Endothelial cell of umbilical vein (primary cell): ENCODE data around the gene IL34. TPM values are rescaled to one million over a fixed set of nuclear protein-coding genes. Genes with fewer than 3 reads are reported as not detected.

Experiments used
- BruUV-seq: library from RNA; stranded (reverse); fragments of 400-500 nt; replicated peaks from 2 replicates; lab custom pipeline; 2021; lab: Mats Ljungman, UMichigan
- CTCF ChIA-PET: fragments of 300-600, 350-600 bp; sonication (Branson Sonifier 250); formaldehyde crosslinking; loops from one replicate; lab custom pipeline; 2021; ENCODE audit warnings: antibody characterized with exemption, inconsistent platforms; lab: Charles Lee
- POLR2A ChIA-PET: fragments of 300-600, 350-600 bp; sonication (Branson Sonifier 250); formaldehyde crosslinking; loops from one replicate; lab custom pipeline; 2021; ENCODE audit warnings: antibody characterized with exemption, inconsistent platforms; lab: Charles Lee
- DNase-seq: peaks from one replicate; pipeline ENCODE4 v3.0.0-alpha.2; 2011; ENCODE audit warnings: low read depth, low spot score
- FAIRE-seq: peaks from 2 replicates; lab custom pipeline; 2011; peaks lifted over from hg19 to GRCh38; lab: Jason Lieb, UNC
- H2AFZ ChIP-seq: 2 replicates; pipeline ENCODE4 v1.6.0; 2012; ENCODE audit warnings: low read depth, low read length, control low read depth, inconsistent platforms
- H3K27ac ChIP-seq: 2 replicates; pipeline ENCODE4 v1.5.1; 2011; ENCODE audit warnings: low read depth, mild to moderate bottlenecking, control low read depth, low read length, moderate library complexity; ENCODE audit not compliant: insufficient read depth
- H3K27me3 ChIP-seq, 2 experiments: 2 replicates each; pipeline versions ENCODE4 v1.6.0 to v1.6.1; 2011; ENCODE audit warnings: low read length in 2 of 2, mixed read lengths in 1 of 2; ENCODE audit not compliant: control insufficient read depth in 2 of 2, insufficient read depth in 2 of 2
- H3K36me3 ChIP-seq, 2 experiments: 2 replicates in 1 of 2; 3 replicates in 1 of 2; pipeline ENCODE4 v1.5.1; 2011; ENCODE audit warnings: low read length in 2 of 2, mild to moderate bottlenecking in 1 of 2, moderate library complexity in 1 of 2; ENCODE audit not compliant: control insufficient read depth in 2 of 2, insufficient read depth in 2 of 2; ENCODE audit errors: extremely low read depth in 1 of 2
- H3K4me1 ChIP-seq: 3 replicates; pipeline ENCODE4 v1.5.1; 2011; ENCODE audit warnings: mild to moderate bottlenecking, low read length; ENCODE audit not compliant: control insufficient read depth, insufficient read depth; ENCODE audit errors: extremely low read depth
- H3K4me2 ChIP-seq: 2 replicates; pipeline ENCODE4 v1.6.1; 2011; ENCODE audit warnings: low read length, control low read depth, mixed read lengths; ENCODE audit not compliant: insufficient read depth
- H3K4me3 ChIP-seq, 3 experiments: fragments of 200-600 bp in 1 of 3; sonication (generic), shearing (Covaris generic) in 1 of 3; replicated peaks in 1 of 3; 2 replicates each; pipeline ENCODE4 v1.5.1; 2011 to 2016; ENCODE audit warnings: control low read depth in 3 of 3, low read length in 3 of 3, mild to moderate bottlenecking in 2 of 3, inconsistent platforms in 1 of 3, low read depth in 1 of 3, moderate library complexity in 1 of 3; ENCODE audit not compliant: insufficient read depth in 1 of 3
- H3K79me2 ChIP-seq: 2 replicates; pipeline ENCODE4 v1.6.0; 2012; ENCODE audit warnings: low read length, inconsistent platforms; ENCODE audit not compliant: control insufficient read depth, insufficient read depth
- H3K9ac ChIP-seq: replicated peaks from 2 replicates; pipeline ENCODE3; 2011; ENCODE audit warnings: low read length, control low read depth; ENCODE audit not compliant: insufficient read depth; ENCODE audit errors: extremely low read depth
- H3K9me1 ChIP-seq: replicated peaks from 3 replicates; pipeline ENCODE4 v1.6.0; 2011; ENCODE audit warnings: mild to moderate bottlenecking, low read length; ENCODE audit not compliant: control insufficient read depth, insufficient read depth; ENCODE audit errors: extremely low read depth
- H3K9me3 ChIP-seq: replicated peaks from 2 replicates; pipeline ENCODE4 v1.5.1; 2012; ENCODE audit warnings: low read length, inconsistent platforms; ENCODE audit not compliant: control insufficient read depth, insufficient read depth
- H4K20me1 ChIP-seq: replicated peaks from 2 replicates; pipeline ENCODE3; 2011; ENCODE audit warnings: mild to moderate bottlenecking, low read length; ENCODE audit not compliant: control insufficient read depth, insufficient read depth; ENCODE audit errors: extremely low read depth
- EZH2 ChIP-seq: IDR thresholded peaks from 2 replicates; pipeline ENCODE4 v1.6.1; 2012; ENCODE audit warnings: borderline replicate concordance, low read depth, mild to moderate bottlenecking, moderate library complexity, low read length, inconsistent platforms; ENCODE audit not compliant: severe bottlenecking
- FOS ChIP-seq: IDR thresholded peaks from 2 replicates; pipeline ENCODE4 v1.6.1; 2011; ENCODE audit warnings: mild to moderate bottlenecking, low read length, moderate library complexity, borderline replicate concordance; ENCODE audit not compliant: insufficient read depth
- GATA2 ChIP-seq: IDR thresholded peaks from 2 replicates; pipeline ENCODE4 v1.7.0; 2011; ENCODE audit warnings: low read depth, mild to moderate bottlenecking, moderate library complexity, mixed read lengths, low read length; ENCODE audit not compliant: insufficient read length, insufficient read depth
- JUN ChIP-seq: IDR thresholded peaks from 2 replicates; pipeline ENCODE4 v1.6.1; 2011; ENCODE audit warnings: borderline replicate concordance, low read depth; ENCODE audit not compliant: insufficient read length, insufficient read depth
- MYC ChIP-seq: IDR thresholded peaks from one replicate; pipeline ENCODE4 v1.6.1; 2011; ENCODE audit warnings: mild to moderate bottlenecking, low read depth, low read length
- POLR2A ChIP-seq: IDR thresholded peaks from 2 replicates; pipeline ENCODE4 v1.6.1; 2012; ENCODE audit warnings: low read depth, mild to moderate bottlenecking, control low read depth, low read length
- POLR2AphosphoS5 ChIP-seq: IDR thresholded peaks from 2 replicates; pipeline ENCODE4 v1.6.1; 2012; ENCODE audit warnings: low read depth, mild to moderate bottlenecking, control low read depth, low read length, moderate library complexity; ENCODE audit not compliant: insufficient read depth
- dilution Hi-C: fragments of 300-500 bp; cut with MboI; formaldehyde crosslinking; loops from one replicate; pipeline ENCODE4 v1.15.0; 2019; ENCODE audit warnings: low sequenced_read_pairs; ENCODE audit not compliant: extremely low pct_ligation_motif_present
- intact Hi-C: fragments of 100-400 bp; cut with micrococcal nuclease; formaldehyde crosslinking; loops from one replicate; pipeline ENCODE4 v1.10.0; 2022
- polyA plus RNA-seq, 4 experiments: library from polyadenylated mRNA; depleted of rRNA in 3 of 4; stranded (reverse) in 3 of 4; unstranded in 1 of 4; fragments of >200 nt; gene quantifications; 2 replicates each; pipeline versions ENCODE4 v1.2.1 to v1.2.3, GENCODE V29; 2011 to 2012; ENCODE audit warnings: missing spikeins in 1 of 4
- total RNA-seq: library from RNA; stranded (reverse); gene quantifications from 2 replicates; pipeline ENCODE4 v1.2.3, GENCODE V29; 2021
- TF ChIP-seq, protein P1 (sequence below): IDR thresholded peaks from 2 replicates; pipeline ENCODE4 v1.6.1; 2011; ENCODE audit not compliant: insufficient read depth, insufficient read length
- TF ChIP-seq, protein P2 (sequence below), 2 donors: IDR thresholded peaks; 1 replicate in 1 of 2; 2 replicates in 1 of 2; pipeline ENCODE4 v1.5.1; 2011; ENCODE audit warnings: low read length in 2 of 2, mild to moderate bottlenecking in 2 of 2, moderate library complexity in 2 of 2, control low read depth in 1 of 2, inconsistent platforms in 1 of 2, low read depth in 1 of 2; ENCODE audit not compliant: insufficient read depth in 1 of 2; ENCODE audit errors: extremely low read depth in 1 of 2

Gene IL34
- total and polyA plus RNA-seq, 2 donors (not counting 3 experiments of a cell fraction or from before 2014, with no cell fraction given) = 0.88 to 0.97 TPM

DNA sequence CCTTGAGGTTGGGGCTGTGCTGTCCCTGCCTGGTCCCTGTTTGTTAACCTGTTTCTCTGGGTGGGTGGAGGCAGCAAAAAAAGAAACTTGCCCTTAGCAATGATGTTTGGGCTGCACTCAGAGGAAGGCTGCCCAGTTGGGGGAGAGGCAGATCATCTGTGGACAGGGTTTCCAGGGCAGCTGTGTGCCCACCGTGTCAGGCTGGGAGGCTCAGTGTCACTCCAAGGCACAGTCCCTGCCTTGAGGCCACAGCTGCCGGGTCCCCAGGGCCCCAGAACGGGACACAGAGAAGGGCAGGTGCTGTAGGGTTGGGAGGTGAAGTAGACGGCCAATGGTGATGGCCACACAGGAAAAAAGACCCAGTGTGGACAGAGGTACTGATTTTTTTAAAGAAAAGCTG lies 3.9 kb downstream of the IL34 start:
- ChIA-PET CTCF (interaction anchor here (1.4 to 5.8 kb wide), 2 partner anchors 9 to 83 kb away, joined by 4 to 175 read pairs; no protein-coding TSS in a partner anchor), POLR2A (no interaction called here)
- no peak overlapping the region for H3K4me2 ChIP-seq
- H3K9me3 ChIP-seq = no peaks in the 10 kb centered on the region
- H3K4me1 ChIP-seq = no peaks in the 10 kb centered on the region
- FAIRE-seq = no peak
- intact Hi-C loops = loop anchor here (5.0 kb wide), 1 partner anchor 143 kb away; no protein-coding TSS in a partner anchor
- no TSS peak for BruUV-seq
- dilution Hi-C loops = loop anchor here (25.0 kb wide), 1 partner anchor 113 kb away; no protein-coding TSS in a partner anchor
- H3K79me2 ChIP-seq = no peaks in the 10 kb centered on the region
- H4K20me1 ChIP-seq = no peaks in the 10 kb centered on the region
- H3K9ac ChIP-seq = no peak overlapping the region
- H2AFZ ChIP-seq = no peak overlapping the region
- DNase-seq = no peak
- no peaks in the 10 kb centered on the region for H3K9me1 ChIP-seq
- H3K36me3 ChIP-seq = no peaks in the 10 kb centered on the region
- no peak overlapping the region for H3K4me3 ChIP-seq
- H3K27me3 ChIP-seq = no peaks in the 10 kb centered on the region
- no peak overlapping the region for H3K27ac ChIP-seq
- TF ChIP-seq EZH2 (no peak), POLR2AphosphoS5 (no peak), MYC (no peak)

DNA sequence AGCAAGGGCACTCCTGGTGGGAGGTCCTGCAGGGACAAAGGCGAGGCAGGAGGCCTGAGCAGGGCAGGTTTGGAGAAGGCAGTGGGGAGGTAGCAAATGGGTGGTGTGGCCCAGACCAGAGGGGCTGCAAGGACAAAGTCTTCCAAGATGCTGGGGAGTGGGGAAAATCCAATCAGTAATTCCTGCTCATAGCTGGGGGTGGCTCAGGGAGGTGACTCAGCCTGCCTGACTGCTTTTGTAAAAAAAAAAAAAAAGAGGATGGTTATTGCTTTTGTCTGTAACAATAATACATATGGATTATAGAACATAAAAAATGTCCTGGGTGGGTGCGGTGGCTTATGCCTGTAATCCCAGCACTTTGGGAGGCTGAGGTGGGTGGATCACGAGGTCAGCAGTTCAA lies 5.2 kb downstream of the IL34 start:
- dilution Hi-C loops (loop anchor here (25.0 kb wide), 1 partner anchor 114 kb away; no protein-coding TSS in a partner anchor), intact Hi-C loops (loop anchor here (5.0 kb wide), 1 partner anchor 144 kb away; no protein-coding TSS in a partner anchor)
- no peak overlapping the region for H2AFZ ChIP-seq
- no peaks in the 10 kb centered on the region for H3K9me1 ChIP-seq
- no peak overlapping the region for H3K4me3 ChIP-seq
- no TSS peak for BruUV-seq
- H3K4me2 ChIP-seq = no peak overlapping the region
- ChIA-PET POLR2A (interaction anchor here (0.6 kb wide), 1 partner anchor 137 kb away, joined by 4 read pairs; no protein-coding TSS in a partner anchor), CTCF (interaction anchor here (0.9 to 5.8 kb wide), 6 partner anchors 84 to 282 kb away, joined by 3 to 175 read pairs (median 26); no protein-coding TSS in a partner anchor)
- FAIRE-seq = no peak
- H3K27me3 ChIP-seq = no peaks in the 10 kb centered on the region
- no peaks in the 10 kb centered on the region for H4K20me1 ChIP-seq
- no peak overlapping the region for H3K9ac ChIP-seq
- TF ChIP-seq, protein P1, sequence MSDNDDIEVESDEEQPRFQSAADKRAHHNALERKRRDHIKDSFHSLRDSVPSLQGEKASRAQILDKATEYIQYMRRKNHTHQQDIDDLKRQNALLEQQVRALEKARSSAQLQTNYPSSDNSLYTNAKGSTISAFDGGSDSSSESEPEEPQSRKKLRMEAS = no peak
- no peak for TF ChIP-seq MYC
- no peak for TF ChIP-seq EZH2
- TF ChIP-seq, protein P2, sequence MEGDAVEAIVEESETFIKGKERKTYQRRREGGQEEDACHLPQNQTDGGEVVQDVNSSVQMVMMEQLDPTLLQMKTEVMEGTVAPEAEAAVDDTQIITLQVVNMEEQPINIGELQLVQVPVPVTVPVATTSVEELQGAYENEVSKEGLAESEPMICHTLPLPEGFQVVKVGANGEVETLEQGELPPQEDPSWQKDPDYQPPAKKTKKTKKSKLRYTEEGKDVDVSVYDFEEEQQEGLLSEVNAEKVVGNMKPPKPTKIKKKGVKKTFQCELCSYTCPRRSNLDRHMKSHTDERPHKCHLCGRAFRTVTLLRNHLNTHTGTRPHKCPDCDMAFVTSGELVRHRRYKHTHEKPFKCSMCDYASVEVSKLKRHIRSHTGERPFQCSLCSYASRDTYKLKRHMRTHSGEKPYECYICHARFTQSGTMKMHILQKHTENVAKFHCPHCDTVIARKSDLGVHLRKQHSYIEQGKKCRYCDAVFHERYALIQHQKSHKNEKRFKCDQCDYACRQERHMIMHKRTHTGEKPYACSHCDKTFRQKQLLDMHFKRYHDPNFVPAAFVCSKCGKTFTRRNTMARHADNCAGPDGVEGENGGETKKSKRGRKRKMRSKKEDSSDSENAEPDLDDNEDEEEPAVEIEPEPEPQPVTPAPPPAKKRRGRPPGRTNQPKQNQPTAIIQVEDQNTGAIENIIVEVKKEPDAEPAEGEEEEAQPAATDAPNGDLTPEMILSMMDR (IDR thresholded peaks at IDR 0.05; ENCODE audit: extremely low read depth in 1 of 2, insufficient read depth in 1 of 2, low read depth in 1 of 2, low read length in 2 of 2) = no peak
- no peak for TF ChIP-seq GATA2
- no peak for TF ChIP-seq FOS
- TF ChIP-seq POLR2AphosphoS5 = no peak
- TF ChIP-seq JUN = no peak
- TF ChIP-seq POLR2A = no peak
- H3K4me1 ChIP-seq = no peaks in the 10 kb centered on the region
- H3K9me3 ChIP-seq = no peaks in the 10 kb centered on the region
- H3K27ac ChIP-seq = no peak overlapping the region
- no peaks in the 10 kb centered on the region for H3K79me2 ChIP-seq
- H3K36me3 ChIP-seq = no peaks in the 10 kb centered on the region
- DNase-seq = no peak
